HepG2 (cell line): ENCODE measurements around the gene SYNGR2. TPM values are rescaled to one million over a fixed set of nuclear protein-coding genes. Genes with fewer than 3 reads are reported as not detected.
A peak's percentile ranks its signal among the peaks of the same experiment; 100 is the strongest.

Source experiments
- CENPT ChIP-seq: sonication (generic); formaldehyde crosslinking; IDR thresholded peaks from 2 replicates; pipeline ENCODE4 v1.8.0; 2022; ENCODE audit warnings: low read depth, mild to moderate bottlenecking, moderate library complexity, missing genetic modification reagents
- DMAP1 ChIP-seq: IDR thresholded peaks from 2 replicates; pipeline ENCODE4 v1.6.1; 2016
- FOXK1 ChIP-seq: sonication (generic); formaldehyde crosslinking; IDR thresholded peaks from 2 replicates; pipeline ENCODE4 v1.4.0; 2020; ENCODE audit warnings: low read depth, missing genetic modification reagents, borderline replicate concordance
- HDAC2 ChIP-seq: sonication (generic); formaldehyde crosslinking; IDR thresholded peaks from 2 replicates; pipeline ENCODE4 v1.4.0; 2020; ENCODE audit warnings: missing genetic modification reagents
- IRF9 ChIP-seq: sonication (generic); formaldehyde crosslinking; IDR thresholded peaks from 2 replicates; pipeline ENCODE4 v1.8.0; 2022; ENCODE audit warnings: missing genetic modification reagents, mild to moderate bottlenecking, borderline replicate concordance
- KDM6A ChIP-seq: IDR thresholded peaks from 2 replicates; pipeline ENCODE4 v1.6.1; 2016; ENCODE audit warnings: low read depth
- MAFK ChIP-seq, 2 experiments: IDR thresholded peaks in 1 of 2; conservative IDR thresholded peaks in 1 of 2; 2 replicates each; pipeline ENCODE4 v1.6.1; 2011; ENCODE audit warnings: improper control_type of control experiment in 2 of 2, low read length in 2 of 2
- MBNL3 ChIP-seq: fragments of 250-450 bp; sonication (Bioruptor Pico); conservative IDR thresholded peaks from 2 replicates; pipeline ENCODE4 v1.8.0; 2022; ENCODE audit warnings: mild to moderate bottlenecking, inconsistent platforms
- MEF2D ChIP-seq: sonication (generic); formaldehyde crosslinking; IDR thresholded peaks from 2 replicates; pipeline ENCODE4 v1.5.1; 2020; ENCODE audit warnings: mild to moderate bottlenecking, missing genetic modification reagents
- NRL ChIP-seq: sonication (generic); formaldehyde crosslinking; IDR thresholded peaks from 2 replicates; pipeline ENCODE4 v1.5.0; 2020; ENCODE audit warnings: missing genetic modification reagents, mild to moderate bottlenecking, moderate library complexity, borderline replicate concordance
- SAFB2 ChIP-seq: sonication (generic); formaldehyde crosslinking; IDR thresholded peaks from 2 replicates; pipeline ENCODE4 v1.5.1; 2020; ENCODE audit warnings: missing genetic modification reagents, low read depth, mild to moderate bottlenecking, borderline replicate concordance
- SNRNP70 ChIP-seq: fragments of 200-400 bp; formaldehyde crosslinking; IDR thresholded peaks from 2 replicates; pipeline ENCODE4 v1.6.1; 2017; ENCODE audit warnings: mild to moderate bottlenecking, low read depth, low read length, moderate library complexity
- ZMYM2 ChIP-seq: sonication (generic); formaldehyde crosslinking; IDR thresholded peaks from 2 replicates; pipeline ENCODE4 v1.8.0; 2022; ENCODE audit warnings: mild to moderate bottlenecking, missing genetic modification reagents
- ZNF207 ChIP-seq: fragments of 450-650 bp; IDR thresholded peaks from 2 replicates; pipeline ENCODE4 v1.6.1; 2016; ENCODE audit warnings: antibody characterized with exemption, borderline replicate concordance
- ZNF329 ChIP-seq: sonication (generic); formaldehyde crosslinking; IDR thresholded peaks from 2 replicates; pipeline ENCODE4 v1.9.0; 2021; ENCODE audit warnings: low read depth, mild to moderate bottlenecking, missing genetic modification reagents
- ZNF512B ChIP-seq: sonication (generic); formaldehyde crosslinking; IDR thresholded peaks from 2 replicates; pipeline ENCODE4 v1.5.1; 2020; ENCODE audit warnings: missing genetic modification reagents, mild to moderate bottlenecking, borderline replicate concordance
- ZNF639 ChIP-seq: conservative IDR thresholded peaks from 2 replicates; pipeline ENCODE4 v1.6.1; 2018; ENCODE audit warnings: missing genetic modification reagents
- ZNF746 ChIP-seq: sonication (generic); formaldehyde crosslinking; IDR thresholded peaks from 2 replicates; pipeline ENCODE4 v1.8.0; 2022; ENCODE audit warnings: mild to moderate bottlenecking, missing genetic modification reagents
- ZNF749 ChIP-seq: sonication (generic); formaldehyde crosslinking; IDR thresholded peaks from 2 replicates; pipeline ENCODE4 v1.8.0; 2022; ENCODE audit warnings: mild to moderate bottlenecking, missing genetic modification reagents, moderate library complexity, borderline replicate concordance
- ZSCAN25 ChIP-seq: sonication (generic); formaldehyde crosslinking; IDR thresholded peaks from 2 replicates; pipeline ENCODE4 v1.8.0; 2022; ENCODE audit warnings: mild to moderate bottlenecking, missing genetic modification reagents
- polyA plus RNA-seq, 8 experiments: library from polyadenylated mRNA; depleted of rRNA in 3 of 8; stranded (reverse) in 7 of 8; unstranded in 1 of 8; fragments of >200 nt; fragmentation: Illumina TruSeq in 4 of 8; extraction: Trizol in 4 of 8; gene quantifications; 2 replicates each; pipeline versions ENCODE4 v1.2.1 to v1.2.3, GENCODE V29; 2011 to 2016; ENCODE audit warnings: low read depth in 4 of 8, missing spikeins in 1 of 8, mixed read lengths in 1 of 8; ENCODE audit not compliant: insufficient read depth in 1 of 8
- total RNA-seq, 5 experiments: library from RNA; depleted of rRNA; stranded (reverse); fragments of >200 nt; fragmentation: Illumina TruSeq; extraction: Trizol; gene quantifications; 2 replicates each; pipeline ENCODE4 v1.2.3, GENCODE V29; 2016; ENCODE audit warnings: low read depth in 1 of 5
- TF ChIP-seq, protein P1 (sequence below): sonication (generic); formaldehyde crosslinking; IDR thresholded peaks from 2 replicates; pipeline ENCODE4 v1.5.0; 2020; ENCODE audit warnings: missing genetic modification reagents

SYNGR2 gene
- total and polyA plus RNA-seq, 2 of the 13 experiments (the other 11 are each of a cell fraction or from before 2014, with no cell fraction given): 46.7 to 170 TPM

DNA sequence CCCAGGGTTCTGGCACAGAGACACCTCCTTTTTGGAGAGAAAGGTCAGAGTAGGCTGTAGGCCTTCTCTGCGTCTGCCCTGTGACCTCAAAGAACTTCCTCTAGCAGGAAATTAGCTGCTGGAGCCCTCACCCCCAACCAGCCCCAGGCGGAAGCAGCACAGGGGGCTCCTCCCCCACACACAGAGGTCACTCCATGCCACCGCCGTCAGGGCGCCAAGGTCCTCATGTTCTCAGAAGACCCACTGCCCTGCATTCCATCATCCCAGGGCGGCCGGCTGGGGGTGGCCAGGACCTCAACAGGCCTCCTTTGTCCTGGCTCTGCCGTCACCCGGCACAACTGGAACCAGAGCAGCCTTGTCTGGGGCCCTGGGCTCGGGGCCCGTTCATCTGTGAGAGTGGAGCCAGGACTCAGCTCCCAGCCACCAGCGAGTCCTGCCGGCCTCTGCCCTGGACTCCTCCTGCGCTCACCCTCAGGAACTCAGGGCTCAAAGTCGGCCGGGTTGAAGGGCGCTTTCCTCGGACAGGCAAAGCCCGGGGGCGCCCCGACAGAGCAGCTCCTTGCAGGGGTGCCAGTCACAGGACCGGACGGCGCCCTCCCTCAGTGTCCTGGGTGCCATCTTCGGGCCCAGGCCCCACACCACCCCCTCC, 41.0 kb upstream of the SYNGR2 start (continued):
- TF ChIP-seq FOXK1 (CRISPR knock-in tag) (peak; percentile 25; the same call in 1 of the 2 replicates), MAFK (conservative IDR thresholded peaks at IDR 0.05 in 1 of 2, IDR thresholded peaks at IDR 0.05 in 1 of 2; ENCODE audit: low read length in 2 of 2) (no peak), ZNF749 (CRISPR knock-in tag) (peak; percentile 21; the same call in 1 of the 2 replicates), ZNF512B (CRISPR knock-in tag) (no peak), ZNF329 (peak; percentile 15; the same call in 1 of the 2 replicates), HDAC2 (CRISPR knock-in tag) (peak; percentile 86), SNRNP70 (no peak), ZNF207 (no peak), ZSCAN25 (CRISPR knock-in tag) (peak; percentile 39; the same call in 1 of the 2 replicates), KDM6A (CRISPR knock-in tag) (peak; percentile 33), SAFB2 (CRISPR knock-in tag) (peak; percentile 85; the same call in 1 of the 2 replicates), CENPT (CRISPR knock-in tag) (no peak), IRF9 (CRISPR knock-in tag) (peak; percentile 67; the same call in 1 of the 2 replicates), MEF2D (CRISPR knock-in tag) (0 out of 2 replicates have a peak, but pooled peaks have one; percentile 31), ZNF639 (CRISPR knock-in tag) (0 out of 2 replicates have a peak, but pooled peaks have one; percentile 25), MBNL3 (CRISPR knock-in tag) (no peak), ZMYM2 (CRISPR knock-in tag) (0 out of 2 replicates have a peak, but pooled peaks have one; percentile 10), ZNF746 (CRISPR knock-in tag) (0 out of 2 replicates have a peak, but pooled peaks have one; percentile 7), NRL (CRISPR knock-in tag) (peak; percentile 31; the same call in 1 of the 2 replicates), DMAP1 (CRISPR knock-in tag) (peak; percentile 84)
- TF ChIP-seq, protein P1, sequence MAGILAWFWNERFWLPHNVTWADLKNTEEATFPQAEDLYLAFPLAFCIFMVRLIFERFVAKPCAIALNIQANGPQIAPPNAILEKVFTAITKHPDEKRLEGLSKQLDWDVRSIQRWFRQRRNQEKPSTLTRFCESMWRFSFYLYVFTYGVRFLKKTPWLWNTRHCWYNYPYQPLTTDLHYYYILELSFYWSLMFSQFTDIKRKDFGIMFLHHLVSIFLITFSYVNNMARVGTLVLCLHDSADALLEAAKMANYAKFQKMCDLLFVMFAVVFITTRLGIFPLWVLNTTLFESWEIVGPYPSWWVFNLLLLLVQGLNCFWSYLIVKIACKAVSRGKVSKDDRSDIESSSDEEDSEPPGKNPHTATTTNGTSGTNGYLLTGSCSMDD (CRISPR knock-in tag): no peak
